HG03196 (cell line): ENCODE data around the gene CPAMD8.
"Not testable (repeated sequence)": the region's sequence is repeated elsewhere in the genome, so short reads cannot be mapped to it uniquely, and the experiment has no call there.

Experiments
- ATAC-seq: cut with Tn5 transposase; IDR thresholded peaks from one replicate; pipeline ENCODE4 v1.9.1; 2021; ENCODE audit not compliant: unreplicated experiment

Gene CPAMD8

DNA sequence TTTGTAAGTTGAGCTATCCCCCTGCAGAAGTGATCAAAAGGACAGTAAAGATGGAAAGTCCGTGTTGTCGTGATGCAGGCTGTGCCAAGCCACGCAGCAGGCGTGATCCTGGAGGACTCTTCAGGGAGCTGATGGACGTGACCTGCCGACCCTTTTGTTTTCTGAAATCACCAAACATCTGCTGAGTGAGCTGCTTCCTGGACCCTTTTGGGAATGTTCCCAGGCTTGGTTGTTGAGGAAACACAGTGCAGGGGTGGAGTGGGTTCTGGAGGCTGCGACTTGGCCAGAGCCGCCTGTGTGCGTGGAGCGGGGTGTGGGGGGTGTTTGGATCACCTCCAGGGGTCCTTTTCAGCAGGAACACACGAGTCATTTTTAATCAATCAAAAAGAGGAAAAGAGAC, 15.4 kb upstream of the CPAMD8 start:
- ATAC-seq, result no peak

DNA sequence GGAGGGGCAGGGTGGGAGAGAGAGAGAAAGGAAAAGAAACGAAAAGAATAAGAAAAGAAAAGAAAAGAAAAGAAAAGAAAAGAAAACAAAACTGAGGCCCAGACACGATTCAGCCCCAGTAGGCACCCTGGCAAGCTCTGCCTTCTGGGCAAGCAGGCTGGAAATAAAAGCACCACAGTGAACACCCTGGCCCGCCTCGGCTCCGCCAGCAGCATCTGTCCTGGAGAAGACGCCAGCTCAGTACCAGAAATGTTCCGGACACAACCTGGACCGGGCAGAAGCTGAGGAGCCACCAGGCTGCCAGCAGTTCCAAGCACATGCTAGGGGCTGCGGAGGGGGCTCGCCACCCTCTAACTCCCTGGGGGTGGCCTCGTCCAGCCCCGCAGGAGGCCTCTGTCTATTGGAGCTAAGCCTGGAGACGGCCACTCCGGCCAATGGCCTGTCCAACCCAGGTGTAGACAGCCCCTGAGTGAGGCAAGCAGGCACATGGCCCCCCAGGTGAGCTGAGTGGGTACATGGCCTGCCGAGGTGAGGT, 11.4 kb upstream of the CPAMD8 start:
- ATAC-seq, result no peak

DNA sequence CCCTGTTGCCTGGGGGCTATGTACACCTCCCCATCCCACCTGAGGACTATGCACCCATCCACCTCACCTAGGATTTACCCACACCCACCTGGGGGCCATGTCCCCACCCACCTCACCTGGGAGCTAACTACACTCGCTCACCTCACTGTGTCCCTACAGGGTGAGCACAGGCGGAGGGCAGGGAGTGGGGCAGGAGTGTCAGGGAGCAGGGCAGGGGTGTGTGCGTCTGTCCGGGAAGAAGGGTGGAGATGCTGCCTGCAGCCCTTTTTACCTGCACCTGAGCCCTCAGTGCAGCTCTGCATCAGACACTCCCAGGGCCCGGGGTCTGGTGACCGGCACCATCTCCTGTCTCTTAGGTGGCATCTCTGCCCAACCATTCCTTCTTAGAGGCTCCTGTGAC, 10.6 kb upstream of the CPAMD8 start:
- no peak for ATAC-seq

DNA sequence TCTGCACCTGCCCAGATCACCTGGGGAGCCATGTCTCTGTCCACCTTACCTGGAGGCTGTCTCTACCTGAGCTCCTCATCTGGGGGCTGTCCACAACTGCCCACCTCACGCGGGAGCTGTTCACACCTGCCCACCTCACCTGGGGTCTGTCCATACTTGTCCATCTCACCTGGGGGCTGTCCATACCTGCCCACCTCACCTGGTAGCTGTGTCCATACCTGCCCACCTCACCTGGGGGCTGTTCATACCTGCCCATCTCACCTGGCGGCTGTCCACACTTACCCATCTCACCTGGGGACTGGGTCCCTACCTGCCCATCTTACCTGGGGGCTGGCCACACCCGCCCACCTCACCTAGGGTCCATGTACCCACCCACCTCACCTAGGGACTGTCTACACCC, 10.0 kb upstream of the CPAMD8 start:
- no peak for ATAC-seq

DNA sequence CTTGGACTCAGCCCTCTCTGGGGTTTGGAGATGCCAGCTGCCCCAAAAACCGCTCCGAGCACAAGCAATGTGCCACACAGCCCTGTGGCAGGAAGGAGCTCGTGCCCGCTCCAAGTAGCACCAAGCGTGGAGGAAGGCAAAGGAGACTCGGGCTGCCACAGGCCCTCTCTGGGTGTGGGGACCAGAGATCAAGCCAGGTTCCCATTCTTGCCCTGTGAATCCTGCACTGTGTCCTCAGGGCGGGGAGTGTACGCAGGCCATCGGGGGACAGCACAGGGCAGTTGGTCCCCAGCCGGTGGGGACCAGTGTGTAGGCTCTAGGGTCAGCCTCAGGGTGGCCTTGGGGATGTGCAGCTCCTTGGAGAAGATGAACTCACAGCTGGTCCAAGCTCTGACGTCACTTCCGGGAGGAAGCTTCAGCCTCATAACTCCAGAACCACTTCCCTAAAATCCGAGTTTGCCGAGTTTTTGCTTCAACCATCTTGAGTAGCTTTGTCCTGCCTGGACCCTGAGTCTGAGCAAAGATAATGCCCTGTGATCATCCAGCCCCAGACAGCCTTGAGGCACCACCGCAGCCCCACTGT, 9.3 kb upstream of the CPAMD8 start:
- ATAC-seq, result no peak

DNA sequence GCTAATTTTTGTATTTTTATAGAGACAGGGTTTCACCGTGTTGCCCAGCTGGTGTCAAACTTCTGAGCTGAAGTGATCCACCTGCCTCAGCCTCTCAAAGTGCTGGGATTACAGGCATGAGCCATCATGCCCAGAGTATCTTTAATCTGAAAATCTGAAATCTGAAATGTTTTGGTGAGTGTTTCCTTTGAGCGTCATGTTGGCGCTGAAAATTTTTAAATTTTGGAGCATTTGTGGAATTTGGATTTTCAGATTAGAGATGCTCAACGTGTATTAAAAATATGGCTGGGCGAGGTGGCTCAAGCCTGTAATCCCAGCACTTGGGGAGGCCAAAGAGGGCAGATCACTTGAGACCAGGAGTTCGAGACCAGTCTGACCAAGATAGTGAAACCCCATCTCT, 5.1 kb upstream of the CPAMD8 start:
- no peak for ATAC-seq

DNA sequence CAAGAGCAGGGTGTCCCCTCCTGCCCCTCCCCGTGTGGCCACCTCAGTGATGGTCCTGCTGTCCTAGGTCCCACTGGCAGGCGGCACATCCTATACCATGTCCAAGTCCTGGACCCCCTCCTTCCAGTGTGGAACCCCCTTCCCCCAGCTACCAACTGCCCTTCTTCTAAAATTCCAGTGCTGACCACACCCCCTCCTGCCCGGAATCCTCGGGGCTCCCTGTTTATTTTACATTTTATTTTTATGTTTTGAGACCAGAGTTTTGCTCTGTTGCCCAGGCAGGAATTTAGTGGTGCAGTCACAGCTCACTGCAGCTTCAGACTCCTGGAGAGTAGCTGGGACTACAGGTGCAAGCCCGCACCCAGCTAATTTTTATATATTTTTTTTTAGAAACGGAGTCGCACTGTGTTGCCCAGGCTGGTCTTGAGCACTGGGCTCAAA, 945 bp upstream of the CPAMD8 start:
- no peak for ATAC-seq

DNA sequence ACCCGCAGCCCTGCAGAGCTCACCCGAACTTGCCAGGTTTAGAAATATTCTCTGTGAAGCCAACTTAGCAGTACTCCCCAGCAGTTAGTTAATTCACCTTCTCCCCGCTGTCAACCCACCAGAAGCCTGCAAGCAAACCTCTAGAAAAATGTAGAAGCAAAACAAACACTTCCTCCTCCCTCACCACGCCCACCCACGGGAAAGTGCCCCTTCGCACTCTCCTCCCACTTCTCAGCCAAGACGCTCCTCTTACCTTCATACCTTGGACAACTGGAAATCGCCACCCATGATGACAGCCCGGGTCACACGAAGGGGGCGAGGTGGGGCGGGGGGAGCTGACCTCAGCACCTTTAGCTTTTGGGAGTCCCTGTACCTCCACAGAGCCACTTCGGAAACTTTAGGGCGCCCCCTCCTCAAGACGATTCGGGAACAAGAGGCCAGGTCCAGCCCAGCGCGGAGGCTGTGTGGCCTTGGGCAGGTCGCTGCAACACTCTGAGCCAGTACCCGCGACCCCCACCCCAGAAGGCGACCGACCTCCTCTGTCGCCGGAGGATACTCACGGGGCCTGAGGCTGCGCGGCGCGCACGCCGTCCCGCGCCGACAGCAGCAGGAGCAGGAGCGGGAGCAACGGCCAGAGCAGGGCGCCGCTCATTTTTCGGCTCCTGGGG, 485 bp downstream of the CPAMD8 start:
- no peak for ATAC-seq

DNA sequence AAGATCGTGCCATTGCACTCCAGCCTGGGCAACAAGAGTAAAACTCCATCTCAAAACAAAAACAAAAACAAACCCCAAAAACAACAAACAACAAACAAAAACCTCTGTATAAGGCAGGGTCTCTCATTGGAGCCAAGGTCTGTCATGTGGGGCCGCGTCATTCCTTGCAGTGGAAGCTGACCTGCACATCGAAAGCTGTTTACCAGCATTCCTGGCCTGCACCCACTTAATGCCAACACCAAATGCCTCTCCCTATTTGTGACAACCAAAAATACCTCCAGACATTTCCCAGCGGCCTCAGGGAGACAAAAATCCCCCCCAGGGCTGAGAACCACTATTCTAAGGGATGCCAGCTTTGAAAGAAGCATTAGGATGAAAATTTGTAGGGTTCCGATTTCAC, 1.2 kb downstream of the CPAMD8 start:
- ATAC-seq, result no peak

DNA sequence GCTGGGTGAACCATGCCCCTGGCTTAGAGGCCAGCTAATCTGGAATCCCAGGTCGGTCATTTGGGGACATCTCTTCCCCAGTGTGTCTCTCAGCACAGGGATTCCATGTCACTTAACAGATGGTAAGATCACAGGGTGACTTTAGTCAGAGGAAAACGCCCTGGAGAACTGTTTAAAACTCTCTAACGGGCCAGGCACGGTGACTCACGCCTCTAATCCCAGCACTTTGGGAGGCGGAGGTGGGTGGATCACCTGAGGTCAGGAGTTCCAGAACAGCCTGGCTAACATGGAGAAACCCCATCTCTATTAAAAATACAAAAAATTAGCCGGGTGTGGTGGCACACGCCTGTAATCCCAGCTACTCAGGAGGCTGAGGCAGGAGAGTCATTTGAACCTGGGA, 1.7 kb downstream of the CPAMD8 start:
- ATAC-seq, result not testable (repeated sequence)

DNA sequence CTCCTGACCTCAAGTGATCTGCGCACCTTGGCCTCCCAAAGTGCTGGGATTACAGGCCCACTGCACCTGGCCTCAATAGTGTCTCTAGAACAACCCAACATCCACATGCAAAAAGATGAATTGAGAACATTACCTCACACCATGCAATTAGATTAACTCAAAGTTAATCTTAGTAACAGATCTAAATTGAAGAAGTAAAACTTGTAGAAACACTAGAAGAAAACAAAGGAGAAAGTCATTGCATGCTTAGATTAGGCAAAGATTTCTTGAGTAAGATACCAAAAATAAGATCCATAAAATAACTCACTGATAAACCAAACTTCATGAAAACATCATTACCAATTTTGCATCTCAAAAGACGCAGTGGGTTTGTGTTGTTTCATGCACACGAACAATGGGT, 2.8 kb downstream of the CPAMD8 start:
- ATAC-seq, result no peak

DNA sequence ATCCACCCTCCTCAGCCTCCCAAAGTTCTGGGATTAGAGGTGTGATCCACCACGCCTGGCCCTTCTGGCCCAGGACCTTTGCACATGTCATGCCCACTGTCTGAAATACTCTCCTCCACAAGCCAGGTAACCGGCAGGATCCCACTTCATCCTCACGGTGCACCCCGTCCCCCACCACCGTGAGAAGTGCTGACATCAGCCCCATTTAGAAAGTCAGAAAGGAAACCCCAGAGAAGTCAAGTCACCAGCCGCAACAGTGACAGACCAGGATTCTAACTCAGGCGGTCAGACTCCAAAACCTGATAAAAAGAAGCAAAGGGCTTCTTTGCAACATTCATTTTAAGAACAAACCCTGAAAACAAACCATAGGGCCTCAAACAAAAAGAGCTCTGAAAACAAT, 3.9 kb downstream of the CPAMD8 start:
- ATAC-seq, result no peak

DNA sequence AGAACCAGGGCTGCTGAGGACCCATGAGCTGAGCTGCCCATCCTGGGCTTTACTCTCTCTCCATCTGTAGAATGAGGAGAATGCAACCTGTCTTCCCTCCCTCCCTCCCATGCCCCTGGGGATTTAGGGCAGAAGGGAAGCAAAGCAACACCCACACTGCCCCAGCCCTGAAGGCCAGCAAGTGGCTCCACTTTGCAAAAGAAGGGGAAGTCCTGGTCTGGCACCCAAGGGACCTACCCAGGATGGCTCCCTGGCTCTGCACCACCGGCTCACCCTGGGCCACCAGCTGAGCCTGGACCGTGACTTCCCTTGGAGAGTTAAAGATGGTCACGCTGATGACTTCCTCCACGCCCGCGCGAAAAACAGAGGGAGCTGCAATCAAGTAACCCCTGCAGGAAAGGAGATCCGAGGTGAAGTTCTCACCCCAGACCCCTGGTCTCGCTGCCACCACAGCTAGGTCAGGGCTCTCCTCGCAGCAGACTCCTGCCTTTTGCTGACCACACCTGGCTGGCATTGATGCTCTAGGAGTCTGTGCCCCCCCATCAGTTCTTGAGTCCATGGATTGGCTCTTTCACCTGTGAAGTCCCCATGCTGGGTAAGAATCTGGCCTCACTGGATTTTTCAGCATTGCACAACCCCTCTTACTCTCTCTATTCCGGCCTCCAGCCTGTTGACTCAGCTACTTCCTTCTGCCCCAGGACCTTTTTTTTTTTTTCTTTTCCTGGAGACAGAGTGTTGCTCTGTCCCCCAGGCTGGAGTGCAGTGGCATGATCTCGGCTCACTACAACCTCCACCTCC, 4.6 kb downstream of the CPAMD8 start:
- no peak for ATAC-seq

DNA sequence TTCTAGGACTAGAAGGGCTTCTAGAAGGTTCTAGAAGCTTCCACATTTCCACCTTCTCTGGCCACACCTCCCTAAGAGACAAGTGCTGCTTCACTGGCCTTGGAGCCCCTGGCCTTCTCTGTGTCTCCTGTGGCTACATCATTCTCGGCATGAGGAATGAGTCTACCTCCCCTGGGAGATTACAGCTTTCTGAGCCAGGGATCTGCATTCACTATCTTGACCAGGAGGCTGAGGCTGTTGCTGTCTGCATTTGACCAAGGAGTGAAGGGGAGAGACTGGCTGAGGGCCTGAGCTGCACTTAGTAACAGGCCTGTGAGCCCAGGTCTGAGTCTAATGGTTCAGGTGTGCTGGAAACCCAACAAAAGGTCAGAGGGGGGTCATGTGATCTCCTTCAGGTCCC, 5.3 kb downstream of the CPAMD8 start:
- ATAC-seq, result no peak

DNA sequence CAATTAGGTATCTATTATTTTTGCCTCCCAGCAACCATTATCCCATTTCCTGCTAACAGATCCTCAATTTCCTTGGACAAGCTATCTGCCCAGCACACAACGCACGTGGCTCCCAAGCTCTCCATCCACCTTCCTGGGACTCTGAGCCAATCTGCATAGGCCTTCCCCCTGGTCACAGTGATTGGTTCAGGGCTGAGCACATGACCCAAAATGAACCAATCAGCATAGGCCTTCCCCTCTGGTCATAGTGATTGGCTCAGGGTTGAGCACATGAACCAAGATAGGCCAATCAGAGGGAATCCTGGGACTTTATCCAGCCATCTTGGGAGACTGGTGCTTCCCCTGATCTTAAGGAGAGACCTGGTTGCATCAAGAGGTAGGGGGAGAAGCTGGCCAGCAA, 5.8 kb downstream of the CPAMD8 start:
- ATAC-seq, result no peak

DNA sequence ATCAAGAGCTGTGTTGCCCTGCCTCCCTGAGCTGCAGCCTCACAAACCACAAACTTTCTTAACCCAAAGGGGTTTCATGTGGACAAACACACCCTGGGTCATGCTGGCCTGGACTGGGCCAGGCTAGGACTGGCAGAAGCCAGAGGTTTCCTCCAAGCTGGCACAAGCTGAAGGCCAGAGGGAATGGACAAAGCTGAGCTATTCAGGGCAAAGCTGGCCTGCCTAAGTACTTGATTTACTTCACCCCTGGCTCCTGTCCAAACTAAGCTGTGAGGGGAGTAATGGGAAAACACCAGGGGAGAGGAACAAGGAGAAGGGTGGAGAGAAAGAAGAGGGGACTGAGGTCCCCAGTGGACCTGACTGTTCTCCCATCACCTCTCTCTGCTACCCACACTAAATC, 6.2 kb downstream of the CPAMD8 start:
- no peak for ATAC-seq

DNA sequence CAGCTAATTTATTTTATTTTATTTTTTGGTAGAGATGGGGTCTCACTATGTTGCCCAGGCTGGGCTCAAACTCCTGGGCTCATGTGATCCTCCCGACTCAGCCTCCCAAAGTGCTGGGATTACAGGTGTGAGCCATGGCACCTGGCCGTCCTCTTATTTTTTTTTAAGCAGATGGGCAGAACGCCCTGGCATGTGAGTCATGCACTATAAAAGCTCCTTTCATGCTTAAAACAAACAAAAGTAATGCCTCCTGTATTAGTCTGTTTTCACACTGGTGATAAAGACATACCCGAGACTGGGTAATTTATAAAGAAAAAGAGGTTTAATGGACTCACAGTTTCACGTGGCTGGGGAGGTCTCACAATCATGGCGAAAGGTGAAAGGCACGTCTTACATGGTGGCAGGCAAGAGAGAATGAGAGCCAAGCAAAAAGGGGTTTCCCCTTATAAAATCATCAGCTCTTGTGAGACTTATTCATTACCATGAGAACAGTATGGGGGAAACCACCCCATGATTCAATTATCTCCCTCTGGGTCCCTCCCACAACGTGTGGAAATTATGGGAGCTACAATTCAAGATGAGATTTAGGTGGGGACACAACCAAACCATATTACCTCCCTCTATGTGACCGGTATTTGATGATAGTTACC, 12.3 kb downstream of the CPAMD8 start:
- not testable (repeated sequence) for ATAC-seq

DNA sequence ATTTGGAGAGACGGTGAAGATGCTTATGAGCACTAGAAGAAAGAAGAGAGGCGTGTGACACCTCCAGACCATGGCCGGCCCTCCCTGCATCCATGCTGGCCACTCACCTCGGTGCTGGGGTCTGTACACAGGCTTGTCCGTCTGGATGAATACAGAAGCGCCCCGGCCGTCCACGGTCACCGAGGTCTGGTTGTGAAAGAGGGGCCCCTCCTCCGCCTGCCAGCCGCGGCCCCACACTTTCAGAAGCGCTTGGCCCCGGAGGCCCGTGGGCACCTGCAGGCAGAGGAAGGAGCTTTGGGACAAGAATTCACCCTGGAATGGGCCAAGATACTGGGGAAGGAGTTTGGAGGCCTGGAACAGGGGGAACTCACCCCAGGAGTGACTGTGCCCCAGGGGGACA, 15.1 kb downstream of the CPAMD8 start:
- ATAC-seq, result no peak

DNA sequence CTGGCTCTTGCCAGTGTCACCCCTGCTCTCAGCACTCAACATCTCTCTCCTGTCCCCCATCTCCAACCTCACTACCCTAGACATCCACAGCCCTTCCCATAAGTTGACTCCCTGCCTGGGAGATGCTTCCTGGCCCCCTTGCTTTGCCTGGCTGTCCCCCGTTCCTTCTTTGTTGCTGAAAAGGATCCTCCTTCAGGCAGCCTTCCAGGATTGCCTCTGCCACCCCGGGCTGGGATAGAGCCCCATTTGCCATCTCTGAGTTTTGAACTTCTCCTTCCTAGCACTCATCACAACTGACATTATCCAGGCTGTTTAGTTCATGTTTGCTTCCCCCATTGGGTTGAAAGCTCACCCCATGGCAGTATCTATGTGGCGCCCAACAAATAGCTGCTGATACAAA, 20.0 kb downstream of the CPAMD8 start:
- no peak for ATAC-seq

DNA sequence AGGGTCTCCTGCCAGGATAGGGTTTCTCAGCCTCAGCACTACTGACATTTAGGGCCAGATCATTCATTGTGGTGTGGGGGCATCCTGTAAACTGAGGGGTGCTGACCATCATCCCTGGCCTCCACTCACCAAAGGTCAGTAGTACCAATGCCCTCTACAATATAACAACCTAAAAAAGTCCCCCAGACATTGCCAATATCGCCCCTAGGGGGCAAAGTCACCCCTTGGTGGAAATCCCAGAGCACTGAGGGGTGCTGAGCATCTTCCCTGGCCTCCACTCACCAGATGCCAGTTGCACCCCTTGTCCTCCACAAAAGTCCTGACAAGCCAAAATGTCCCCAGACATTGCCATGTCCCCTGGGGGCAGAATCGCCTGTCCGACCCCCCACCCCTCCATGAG, 21.6 kb downstream of the CPAMD8 start:
- no peak for ATAC-seq

DNA sequence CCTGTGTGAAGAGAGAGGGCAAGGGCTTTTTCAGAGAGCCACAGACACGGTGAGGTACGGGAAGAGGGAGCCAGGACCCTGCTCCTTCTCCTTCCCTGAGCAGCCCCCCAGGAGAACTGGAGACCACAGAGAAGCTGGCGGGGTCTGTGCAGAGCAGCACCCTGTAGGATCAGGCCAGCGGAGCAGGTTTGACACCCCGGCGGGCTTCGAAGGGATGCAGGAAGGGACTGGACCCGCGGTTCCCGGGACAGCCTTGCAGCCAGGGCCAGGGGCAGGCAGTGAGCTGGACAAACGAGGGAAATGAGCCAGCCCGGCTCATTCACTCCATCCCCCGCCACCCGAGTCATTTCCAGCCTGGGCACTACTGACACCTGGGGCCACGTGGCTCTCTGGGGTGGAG, 22.2 kb downstream of the CPAMD8 start:
- ATAC-seq, result no peak

DNA sequence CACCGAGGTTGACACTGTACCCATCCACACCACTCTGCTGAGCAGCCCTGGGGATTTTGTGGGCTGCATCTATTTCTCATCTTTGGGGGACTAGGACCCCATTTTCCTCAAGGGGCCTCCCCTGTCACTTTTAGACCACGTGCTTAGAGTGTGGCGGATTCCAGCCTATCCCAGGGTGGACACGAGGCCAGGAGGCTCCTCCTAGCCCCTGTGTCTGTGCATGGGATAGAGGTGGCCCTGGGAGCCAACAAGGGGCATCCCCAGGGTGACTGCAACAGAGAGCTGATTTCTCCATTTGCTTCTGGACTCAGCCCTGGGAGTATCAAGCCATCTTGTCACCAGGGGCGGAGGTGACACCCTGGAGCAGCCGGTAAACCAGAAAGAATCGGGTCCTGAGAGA, 24.2 kb downstream of the CPAMD8 start:
- no peak for ATAC-seq
